Astrocyte (in vitro differentiated cells and primary cell): ENCODE results near the gene NT5DC3. TPM values are rescaled to one million over a fixed set of nuclear protein-coding genes. Genes with fewer than 3 reads are reported as not detected.

Source experiments
- DNase-seq: peaks from one replicate; pipeline ENCODE4 v3.0.0-alpha.2; 2010; ENCODE audit warnings: low read depth
- FAIRE-seq: peaks from 2 replicates; lab custom pipeline; 2011; peaks lifted over from hg19 to GRCh38; lab: Jason Lieb, UNC
- H2AFZ ChIP-seq: 2 replicates; pipeline ENCODE4 v1.6.0; 2012; ENCODE audit warnings: low read depth, low read length, inconsistent platforms
- H3K27ac ChIP-seq: 2 replicates; pipeline ENCODE4 v1.5.1; 2011; ENCODE audit warnings: low read depth, low read length, inconsistent platforms
- H3K27me3 ChIP-seq: 2 replicates; pipeline ENCODE4 v1.6.0; 2011; ENCODE audit warnings: low read length, inconsistent platforms; ENCODE audit not compliant: insufficient read depth
- H3K36me3 ChIP-seq: 2 replicates; pipeline ENCODE4 v1.5.1; 2011; ENCODE audit warnings: low read length, inconsistent platforms; ENCODE audit not compliant: insufficient read depth
- H3K4me1 ChIP-seq: 2 replicates; pipeline ENCODE4 v1.5.1; 2011; ENCODE audit warnings: low read length, inconsistent platforms; ENCODE audit not compliant: insufficient read depth
- H3K4me2 ChIP-seq: 2 replicates; pipeline ENCODE4 v1.6.0; 2012; ENCODE audit warnings: low read length, inconsistent platforms
- H3K4me3 ChIP-seq: 2 replicates; pipeline ENCODE4 v1.5.1; 2011; ENCODE audit warnings: low read depth, mild to moderate bottlenecking, low read length, inconsistent platforms; ENCODE audit not compliant: insufficient read depth
- H3K79me2 ChIP-seq: 2 replicates; pipeline ENCODE4 v1.6.0; 2012; ENCODE audit warnings: mild to moderate bottlenecking, low read length, inconsistent platforms; ENCODE audit not compliant: insufficient read depth
- H3K9ac ChIP-seq: 2 replicates; pipeline ENCODE4 v1.6.0; 2012; ENCODE audit warnings: mild to moderate bottlenecking, low read length, inconsistent platforms
- H3K9me3 ChIP-seq: 2 replicates; pipeline ENCODE4 v1.5.1; 2012; ENCODE audit warnings: low read depth, mild to moderate bottlenecking, low read length, inconsistent platforms; ENCODE audit not compliant: insufficient read depth
- H4K20me1 ChIP-seq: 2 replicates; pipeline ENCODE4 v1.6.0; 2012; ENCODE audit warnings: low read length, inconsistent platforms; ENCODE audit not compliant: insufficient read depth
- H3K27ac Mint-ChIP-seq: one replicate; pipeline ENCODE4 v1.8.0; 2021; ENCODE audit warnings: mild to moderate bottlenecking, mixed read lengths; ENCODE audit not compliant: unreplicated experiment
- H3K27me3 Mint-ChIP-seq: one replicate; pipeline ENCODE4 v1.8.0; 2021; ENCODE audit warnings: low read depth, mixed read lengths; ENCODE audit not compliant: unreplicated experiment
- H3K36me3 Mint-ChIP-seq: one replicate; pipeline ENCODE4 v1.8.0; 2021; ENCODE audit warnings: low read depth, mixed read lengths; ENCODE audit not compliant: unreplicated experiment
- H3K4me1 Mint-ChIP-seq: one replicate; pipeline ENCODE4 v1.8.0; 2021; ENCODE audit warnings: low read depth, mixed read lengths; ENCODE audit not compliant: unreplicated experiment
- H3K4me3 Mint-ChIP-seq: one replicate; pipeline ENCODE4 v1.8.0; 2021; ENCODE audit warnings: mild to moderate bottlenecking, moderate library complexity, mixed read lengths; ENCODE audit not compliant: unreplicated experiment
- H3K9me3 Mint-ChIP-seq: one replicate; pipeline ENCODE4 v1.8.0; 2021; ENCODE audit warnings: mild to moderate bottlenecking, mixed read lengths; ENCODE audit not compliant: unreplicated experiment
- EZH2 ChIP-seq: IDR thresholded peaks from 2 replicates; pipeline ENCODE4 v1.6.1; 2012; ENCODE audit warnings: mild to moderate bottlenecking, low read length, inconsistent platforms; ENCODE audit not compliant: insufficient read depth
- total RNA-seq: library from RNA; stranded (reverse); gene quantifications from 2 replicates; pipeline ENCODE4 v1.2.1, GENCODE V29; 2021
- TF ChIP-seq, protein P1 (sequence below): IDR thresholded peaks from 2 replicates; pipeline ENCODE4 v1.5.1; 2011; ENCODE audit warnings: low read depth, mild to moderate bottlenecking, inconsistent platforms, low read length, moderate library complexity; ENCODE audit not compliant: insufficient read depth

NT5DC3 gene
- total RNA-seq, 1 donor from 2014 or later = 13.6 TPM

DNA sequence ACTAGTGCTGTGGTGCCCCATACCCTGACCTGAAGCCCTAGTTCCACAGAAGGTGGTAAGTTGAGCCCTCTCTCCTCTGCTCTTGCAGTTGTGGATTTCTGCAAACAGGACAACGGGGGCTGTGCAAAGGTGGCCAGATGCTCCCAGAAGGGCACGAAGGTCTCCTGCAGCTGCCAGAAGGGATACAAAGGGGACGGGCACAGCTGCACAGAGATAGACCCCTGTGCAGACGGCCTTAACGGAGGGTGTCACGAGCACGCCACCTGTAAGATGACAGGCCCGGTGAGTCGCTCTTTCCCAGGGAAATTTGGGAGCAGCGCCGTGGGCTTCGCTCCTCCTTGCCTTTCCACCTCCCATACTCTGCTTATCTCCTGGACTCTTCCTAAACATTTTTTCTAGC, 92.2 kb downstream of the NT5DC3 start:
- H2AFZ ChIP-seq = no peak overlapping the region
- H3K79me2 ChIP-seq = no peaks in the 10 kb centered on the region
- no peak for FAIRE-seq
- peaks cover 3% of the 10 kb centered on the region for H3K4me1 ChIP-seq
- Mint-ChIP-seq H3K4me3 (no peak overlapping the region), H3K27ac (no peak overlapping the region), H3K36me3 (no peaks in the 10 kb centered on the region), H3K4me1 (no peaks in the 10 kb centered on the region), H3K9me3 (no peaks in the 10 kb centered on the region), H3K27me3 (peaks cover 6% of the 10 kb centered on the region)
- no peaks in the 10 kb centered on the region for H3K9me3 ChIP-seq
- no peaks in the 10 kb centered on the region for H3K36me3 ChIP-seq
- H3K27me3 ChIP-seq = no peaks in the 10 kb centered on the region
- no peaks in the 10 kb centered on the region for H4K20me1 ChIP-seq
- TF ChIP-seq, protein P1, sequence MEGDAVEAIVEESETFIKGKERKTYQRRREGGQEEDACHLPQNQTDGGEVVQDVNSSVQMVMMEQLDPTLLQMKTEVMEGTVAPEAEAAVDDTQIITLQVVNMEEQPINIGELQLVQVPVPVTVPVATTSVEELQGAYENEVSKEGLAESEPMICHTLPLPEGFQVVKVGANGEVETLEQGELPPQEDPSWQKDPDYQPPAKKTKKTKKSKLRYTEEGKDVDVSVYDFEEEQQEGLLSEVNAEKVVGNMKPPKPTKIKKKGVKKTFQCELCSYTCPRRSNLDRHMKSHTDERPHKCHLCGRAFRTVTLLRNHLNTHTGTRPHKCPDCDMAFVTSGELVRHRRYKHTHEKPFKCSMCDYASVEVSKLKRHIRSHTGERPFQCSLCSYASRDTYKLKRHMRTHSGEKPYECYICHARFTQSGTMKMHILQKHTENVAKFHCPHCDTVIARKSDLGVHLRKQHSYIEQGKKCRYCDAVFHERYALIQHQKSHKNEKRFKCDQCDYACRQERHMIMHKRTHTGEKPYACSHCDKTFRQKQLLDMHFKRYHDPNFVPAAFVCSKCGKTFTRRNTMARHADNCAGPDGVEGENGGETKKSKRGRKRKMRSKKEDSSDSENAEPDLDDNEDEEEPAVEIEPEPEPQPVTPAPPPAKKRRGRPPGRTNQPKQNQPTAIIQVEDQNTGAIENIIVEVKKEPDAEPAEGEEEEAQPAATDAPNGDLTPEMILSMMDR = no peak
- TF ChIP-seq EZH2 = no peak
- DNase-seq = no peak
- H3K4me2 ChIP-seq = no peak overlapping the region
- no peak overlapping the region for H3K27ac ChIP-seq
- H3K4me3 ChIP-seq = no peak overlapping the region
- no peak overlapping the region for H3K9ac ChIP-seq

DNA sequence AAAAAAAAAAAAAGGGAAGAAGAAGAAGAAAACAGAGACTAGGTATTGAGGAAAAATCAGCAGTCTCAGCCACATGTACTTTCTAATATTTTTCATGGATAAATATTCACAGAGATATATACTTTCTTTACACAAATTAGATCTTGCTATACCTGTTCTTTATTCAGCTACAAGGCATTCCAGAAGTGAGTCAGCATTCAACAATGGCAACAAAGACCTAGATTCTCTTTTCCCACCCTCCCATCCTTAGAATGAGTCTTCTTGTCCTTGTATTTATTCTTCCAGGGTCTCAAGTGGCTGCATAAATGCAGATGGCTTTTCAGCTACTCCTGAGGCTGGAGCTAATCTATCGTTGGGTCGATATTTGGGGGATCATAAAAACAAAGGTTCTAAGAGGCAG, 93.0 kb downstream of the NT5DC3 start:
- Mint-ChIP-seq H3K27me3 (peaks cover 6% of the 10 kb centered on the region), H3K27ac (no peak overlapping the region), H3K9me3 (no peaks in the 10 kb centered on the region), H3K4me3 (no peak overlapping the region), H3K4me1 (no peaks in the 10 kb centered on the region), H3K36me3 (no peaks in the 10 kb centered on the region)
- Histone ChIP-seq H3K4me2 (no peak overlapping the region), H4K20me1 (no peaks in the 10 kb centered on the region), H3K4me3 (no peak overlapping the region), H3K4me1 (peaks cover 3% of the 10 kb centered on the region), H3K36me3 (no peaks in the 10 kb centered on the region), H3K27me3 (no peaks in the 10 kb centered on the region), H2AFZ (no peak overlapping the region), H3K79me2 (no peaks in the 10 kb centered on the region), H3K27ac (no peak overlapping the region), H3K9me3 (no peaks in the 10 kb centered on the region), H3K9ac (no peak overlapping the region)
- TF ChIP-seq, protein P1 = no peak
- TF ChIP-seq EZH2 = no peak
- no peak for FAIRE-seq
- DNase-seq = no peak

DNA sequence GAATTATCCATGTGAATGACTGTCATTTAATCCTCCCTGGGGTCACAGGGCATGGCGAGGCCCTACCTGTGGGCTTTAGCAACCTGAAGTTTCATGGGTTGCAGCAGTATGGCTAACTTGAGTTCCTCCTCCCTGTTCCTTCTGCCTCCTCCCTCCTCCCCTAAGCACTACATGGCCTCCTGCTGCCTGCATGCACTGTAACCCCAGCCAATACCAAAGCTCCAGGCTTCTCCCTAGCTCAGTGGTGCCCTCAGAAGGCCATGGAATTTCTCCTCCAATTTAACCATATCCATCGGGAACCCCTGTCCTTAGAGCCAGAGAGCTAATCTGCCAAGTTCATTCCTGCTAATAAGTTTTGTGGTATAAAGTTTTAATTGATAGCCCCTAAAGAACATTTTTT, 95.1 kb downstream of the NT5DC3 start:
- Histone ChIP-seq H3K4me3 (no peak overlapping the region), H3K9ac (no peak overlapping the region), H3K9me3 (no peaks in the 10 kb centered on the region), H3K4me1 (peaks cover 8% of the 10 kb centered on the region), H4K20me1 (no peaks in the 10 kb centered on the region), H3K27me3 (no peaks in the 10 kb centered on the region), H2AFZ (no peak overlapping the region), H3K27ac (no peak overlapping the region), H3K4me2 (no peak overlapping the region), H3K36me3 (no peaks in the 10 kb centered on the region), H3K79me2 (no peaks in the 10 kb centered on the region)
- no peak for DNase-seq
- no peak overlapping the region for H3K4me3 Mint-ChIP-seq
- H3K9me3 Mint-ChIP-seq = no peaks in the 10 kb centered on the region
- H3K36me3 Mint-ChIP-seq = no peaks in the 10 kb centered on the region
- no peak for TF ChIP-seq EZH2
- TF ChIP-seq, protein P1 = no peak
- H3K27ac Mint-ChIP-seq = no peak overlapping the region
- peaks cover 5% of the 10 kb centered on the region for H3K27me3 Mint-ChIP-seq
- FAIRE-seq = no peak
- no peaks in the 10 kb centered on the region for H3K4me1 Mint-ChIP-seq
